IMR-90 (cell line): ENCODE data around the gene TNFRSF13B. TPM values are rescaled to one million over a fixed set of nuclear protein-coding genes. Genes with fewer than 3 reads are reported as not detected.

ENCODE experiments used
- ATAC-seq: fragments of 200-7000 bp; cut with Tn5 transposase; 2 replicates; pipeline ENCODE4 v1.9.1; 2020; ENCODE audit warnings: low read depth, mild to moderate bottlenecking, moderate library complexity
- BruUV-seq: library from RNA; stranded (reverse); fragments of 400-500 nt; replicated peaks from 2 replicates; lab custom pipeline; 2021; lab: Mats Ljungman, UMichigan
- CTCF ChIA-PET: fragments of 300-600 bp; formaldehyde crosslinking; extraction: SDS; loops from one replicate; lab custom pipeline; 2021; ENCODE audit warnings: antibody characterized with exemption; lab: Yijun Ruan, JAX
- POLR2A ChIA-PET: fragments of 300-600 bp; sonication (Branson Sonifier 250); formaldehyde crosslinking; loops from one replicate; lab custom pipeline; 2022; ENCODE audit warnings: antibody characterized with exemption; ENCODE audit not compliant: unreplicated experiment; lab: Charles Lee
- DNase-seq: peaks from one replicate; pipeline ENCODE4 v3.0.0; 2013
- H2AFZ ChIP-seq: replicated peaks from 2 replicates; pipeline ENCODE3; 2013; ENCODE audit warnings: low read length, mild to moderate bottlenecking; ENCODE audit not compliant: poor library complexity
- H2AK5ac ChIP-seq: 2 replicates; pipeline ENCODE4 v1.6.1; 2013; ENCODE audit warnings: low read depth, low read length, inconsistent platforms
- H2AK9ac ChIP-seq: replicated peaks from 2 replicates; pipeline ENCODE3; 2013; ENCODE audit warnings: mild to moderate bottlenecking, low read depth, low read length, moderate library complexity; ENCODE audit not compliant: poor library complexity
- H2BK120ac ChIP-seq: 2 replicates; pipeline ENCODE4 v1.6.1; 2013; ENCODE audit warnings: low read depth, low read length, inconsistent platforms
- H2BK15ac ChIP-seq: 3 replicates; pipeline ENCODE4 v1.6.1; 2013; ENCODE audit warnings: low read depth, low read length, inconsistent platforms
- H2BK20ac ChIP-seq: 2 replicates; pipeline ENCODE4 v1.6.1; 2013; ENCODE audit warnings: low read depth, mild to moderate bottlenecking, inconsistent platforms, low read length, moderate library complexity
- H2BK5ac ChIP-seq: 2 replicates; pipeline ENCODE4 v1.6.1; 2013; ENCODE audit warnings: mild to moderate bottlenecking, low read depth, low read length, inconsistent platforms; ENCODE audit not compliant: poor library complexity, severe bottlenecking
- H3K14ac ChIP-seq: replicated peaks from 2 replicates; pipeline ENCODE4 v1.6.1; 2013; ENCODE audit warnings: low read depth, low read length, inconsistent platforms
- H3K18ac ChIP-seq: 2 replicates; pipeline ENCODE4 v1.6.1; 2013; ENCODE audit warnings: low read depth, low read length, control low read depth
- H3K23ac ChIP-seq: 2 replicates; pipeline ENCODE4 v1.6.1; 2013; ENCODE audit warnings: low read depth, low read length, inconsistent platforms
- H3K27ac ChIP-seq: 2 replicates; pipeline ENCODE4 v1.5.1; 2013; ENCODE audit warnings: mild to moderate bottlenecking, control low read depth, low read length; ENCODE audit not compliant: insufficient read depth
- H3K27me3 ChIP-seq: 2 replicates; pipeline ENCODE4 v1.6.1; 2013; ENCODE audit warnings: low read length; ENCODE audit not compliant: control insufficient read depth, insufficient read depth
- H3K36me3 ChIP-seq: 2 replicates; pipeline ENCODE4 v1.6.1; 2013; ENCODE audit warnings: low read length, mixed read lengths; ENCODE audit not compliant: control insufficient read depth, insufficient read depth
- H3K4ac ChIP-seq: 2 replicates; pipeline ENCODE4 v1.6.1; 2013; ENCODE audit warnings: low read depth, low read length, inconsistent platforms
- H3K4me1 ChIP-seq: 2 replicates; pipeline ENCODE4 v1.6.1; 2013; ENCODE audit warnings: low read length, mixed read lengths; ENCODE audit not compliant: control insufficient read depth, insufficient read depth
- H3K4me2 ChIP-seq: 2 replicates; pipeline ENCODE4 v1.6.1; 2013; ENCODE audit warnings: low read depth, mild to moderate bottlenecking, control low read depth, low read length, moderate library complexity
- H3K4me3 ChIP-seq: 2 replicates; pipeline ENCODE4 v1.5.1; 2013; ENCODE audit warnings: low read depth, mild to moderate bottlenecking, control low read depth, low read length, moderate library complexity; ENCODE audit not compliant: insufficient read depth
- H3K56ac ChIP-seq: 2 replicates; pipeline ENCODE4 v1.6.1; 2013; ENCODE audit warnings: low read length, inconsistent platforms; ENCODE audit not compliant: insufficient read depth; ENCODE audit errors: extremely low read depth
- H3K79me1 ChIP-seq, 2 experiments: 2 replicates each; pipeline ENCODE4 v1.6.1; 2013; ENCODE audit warnings: low read length in 2 of 2, inconsistent platforms in 1 of 2, low read depth in 1 of 2
- H3K9ac ChIP-seq: 2 replicates; pipeline ENCODE4 v1.6.1; 2013; ENCODE audit warnings: low read depth, low read length, control low read depth
- H3K9me1 ChIP-seq: 2 replicates; pipeline ENCODE4 v1.6.1; 2013; ENCODE audit warnings: low read length, inconsistent platforms; ENCODE audit not compliant: insufficient read depth
- H3K9me3 ChIP-seq: 2 replicates; pipeline ENCODE4 v1.6.1; 2013; ENCODE audit warnings: low read length; ENCODE audit not compliant: control insufficient read depth, insufficient read depth
- H4K20me1 ChIP-seq: 2 replicates; pipeline ENCODE4 v1.6.1; 2013; ENCODE audit warnings: low read length, inconsistent platforms; ENCODE audit not compliant: insufficient read depth
- H4K5ac ChIP-seq: 2 replicates; pipeline ENCODE4 v1.6.1; 2013; ENCODE audit warnings: mild to moderate bottlenecking, low read depth, low read length, control low read depth
- H4K8ac ChIP-seq, 2 experiments: 2 replicates each; pipeline ENCODE4 v1.6.1; 2013; ENCODE audit warnings: low read depth in 2 of 2, low read length in 2 of 2, control low read depth in 1 of 2, inconsistent platforms in 1 of 2
- H4K91ac ChIP-seq: 2 replicates; pipeline ENCODE4 v1.6.1; 2013; ENCODE audit warnings: low read depth, low read length, inconsistent platforms; ENCODE audit not compliant: insufficient read depth
- BHLHE40 ChIP-seq: fragments of 150-350 bp; IDR thresholded peaks from 2 replicates; pipeline ENCODE4 v1.6.1; 2016; ENCODE audit warnings: mild to moderate bottlenecking, low read depth, low read length
- CEBPB ChIP-seq: IDR thresholded peaks from 2 replicates; pipeline ENCODE4 v1.6.1; 2012; ENCODE audit warnings: low read depth, low read length, improper control_type of control experiment
- CHD1 ChIP-seq: IDR thresholded peaks from 2 replicates; pipeline ENCODE4 v1.6.1; 2012; ENCODE audit warnings: low read depth, low read length, improper control_type of control experiment
- ELK1 ChIP-seq: fragments of 150-350 bp; IDR thresholded peaks from 2 replicates; pipeline ENCODE4 v1.6.1; 2016; ENCODE audit warnings: low read depth, mild to moderate bottlenecking, low read length, moderate library complexity, borderline replicate concordance
- MAZ ChIP-seq: IDR thresholded peaks from 2 replicates; pipeline ENCODE4 v1.6.1; 2012; ENCODE audit warnings: low read depth, mild to moderate bottlenecking, low read length, improper control_type of control experiment, moderate library complexity, borderline replicate concordance
- MXI1 ChIP-seq: IDR thresholded peaks from 2 replicates; pipeline ENCODE4 v1.6.1; 2012; ENCODE audit warnings: low read depth, mild to moderate bottlenecking, low read length, moderate library complexity, borderline replicate concordance
- NFE2L2 ChIP-seq: fragments of 150-350 bp; IDR thresholded peaks from 2 replicates; pipeline ENCODE4 v1.6.1; 2016; ENCODE audit warnings: low read depth, mild to moderate bottlenecking, low read length
- POLR2A ChIP-seq: IDR thresholded peaks from 2 replicates; pipeline ENCODE4 v1.6.1; 2012; ENCODE audit warnings: mild to moderate bottlenecking, low read depth, low read length
- RCOR1 ChIP-seq: IDR thresholded peaks from 2 replicates; pipeline ENCODE4 v1.6.1; 2012; ENCODE audit warnings: mild to moderate bottlenecking, low read length, improper control_type of control experiment; ENCODE audit not compliant: insufficient replicate concordance
- RFX5 ChIP-seq: IDR thresholded peaks from 2 replicates; pipeline ENCODE4 v1.8.0; 2012; ENCODE audit warnings: low read depth, mild to moderate bottlenecking, low read length, moderate library complexity
- SMC3 ChIP-seq: fragments of 150-350 bp; IDR thresholded peaks from 2 replicates; pipeline ENCODE4 v1.6.1; 2016; ENCODE audit warnings: low read depth, mild to moderate bottlenecking, antibody characterized with exemption, low read length, moderate library complexity
- USF2 ChIP-seq: fragments of 150-350 bp; IDR thresholded peaks from 2 replicates; pipeline ENCODE4 v1.6.1; 2017; ENCODE audit warnings: mild to moderate bottlenecking, antibody characterized with exemption, low read length, low read depth
- WGBS, 2 experiments: methylation state at CpG; one replicate each; pipeline versions ENCODE4 v1.1.5 to v1.1.7; 2013; ENCODE audit warnings: missing lambda C conversion rate in 2 of 2; ENCODE audit not compliant: insufficient read length in 1 of 2; ENCODE audit errors: extremely low coverage in 2 of 2; 5-methylcytosine and 5-hydroxymethylcytosine counted together
- dilution Hi-C: fragments of 300-500 bp; cut with HindIII; formaldehyde crosslinking; loops from one replicate; pipeline ENCODE4 v1.14.3; 2018; ENCODE audit warnings: low sequenced_read_pairs; ENCODE audit not compliant: unreplicated experiment
- in situ Hi-C: fragments of 300-500 bp; cut with MboI; formaldehyde crosslinking; loops from 3 replicates; pipeline ENCODE4 v1.14.3; 2019; ENCODE audit warnings: low sequenced_read_pairs, inconsistent platforms, mixed read lengths
- intact Hi-C: fragments of 100-400 bp; cut with micrococcal nuclease; formaldehyde crosslinking; loops from 2 replicates; pipeline ENCODE4 v1.10.0; 2022
- polyA plus RNA-seq, 3 experiments: library from polyadenylated mRNA; depleted of rRNA; stranded (reverse); fragments of >200 nt; gene quantifications; 2 replicates each; pipeline ENCODE4 v1.2.3, GENCODE V29; 2012; ENCODE audit warnings: low replicate concordance in 1 of 3
- total RNA-seq: library from RNA; depleted of rRNA; stranded (reverse); fragments of >200 nt; gene quantifications from 2 replicates; pipeline ENCODE4 v1.2.3, GENCODE V29; 2012

Gene TNFRSF13B
- total and polyA plus RNA-seq, 2 of the 4 experiments (the other 2 are of a cell fraction): not detected

- no peak overlapping the region for H2BK15ac ChIP-seq
- no peak overlapping the region for H3K27ac ChIP-seq
- no peaks in the 10 kb centered on the region for H3K36me3 ChIP-seq
- H3K14ac ChIP-seq: no peak overlapping the region
- no peak overlapping the region for H3K23ac ChIP-seq
- dilution Hi-C loops: no loop called here
- peaks cover 11% of the 10 kb centered on the region for H3K9me1 ChIP-seq
- DNase-seq (no peak), ATAC-seq (no peak)
- POLR2A ChIA-PET: no interaction called here
- no peaks in the 10 kb centered on the region for H3K79me1 ChIP-seq
- no peak overlapping the region for H3K4ac ChIP-seq
- 20% methylated on average over 1 of the region's 2 CpGs; no CpG with 5 or more reads in 1 of the 2 experiments for WGBS, 2 experiments
- no peak overlapping the region for H3K9ac ChIP-seq
- H3K56ac ChIP-seq: no peak overlapping the region
- H3K4me3 ChIP-seq: no peak overlapping the region
- no peak overlapping the region for H2BK20ac ChIP-seq
- H2AK9ac ChIP-seq: no peak overlapping the region
- no peak overlapping the region for H2BK120ac ChIP-seq
- no peak overlapping the region for H2BK5ac ChIP-seq
- H4K20me1 ChIP-seq: peaks cover 3% of the 10 kb centered on the region; the same call in 1 of the 2 replicates
- H4K91ac ChIP-seq: no peak overlapping the region
- TF ChIP-seq MXI1 (no peak), USF2 (no peak), RFX5 (no peak), RCOR1 (no peak), CEBPB (no peak), POLR2A (no peak), ELK1 (no peak), CHD1 (no peak), BHLHE40 (no peak), MAZ (no peak), SMC3 (no peak), NFE2L2 (no peak)
- intact Hi-C loops: no loop called here
- no peak overlapping the region for H4K8ac ChIP-seq
- peaks cover 16% of the 10 kb centered on the region for H3K27me3 ChIP-seq
- no peak overlapping the region for H3K18ac ChIP-seq
- CTCF ChIA-PET: no interaction called here
- no peak overlapping the region for H4K5ac ChIP-seq
- H3K4me2 ChIP-seq: no peak overlapping the region
- no peaks in the 10 kb centered on the region for H3K9me3 ChIP-seq
- BruUV-seq: no TSS peak
- 0 out of 2 replicates have a peak, but pooled peaks cover 3% of the 10 kb centered on the region for H3K4me1 ChIP-seq
- no peak overlapping the region for H2AFZ ChIP-seq
- in situ Hi-C loops: no loop called here
- no peak overlapping the region for H2AK5ac ChIP-seq
Observed at GRCh38 chr17:16994631-16995030, 22.7 kb upstream of the TNFRSF13B start.
